Adipocyte (in vitro differentiated cells): ENCODE data around the gene CSTPP1.
"Not testable (repeated sequence)": the region's sequence is repeated elsewhere in the genome, so short reads cannot be mapped to it uniquely, and the experiment has no call there.

Experiments used
- DNase-seq: peaks from one replicate; pipeline ENCODE4 v3.0.0-alpha.2; 2015; ENCODE audit warnings: low read depth
- H3K27me3 ChIP-seq: replicated peaks from 2 replicates; pipeline ENCODE4 v1.7.0; 2013; ENCODE audit warnings: mild to moderate bottlenecking, low read length, moderate library complexity; ENCODE audit not compliant: control insufficient read depth, insufficient read depth
- H3K36me3 ChIP-seq: 2 replicates; pipeline ENCODE4 v1.7.0; 2013; ENCODE audit warnings: low read length, mild to moderate bottlenecking, moderate library complexity; ENCODE audit not compliant: control insufficient read depth, insufficient read depth, severe bottlenecking
- H3K4me1 ChIP-seq: 2 replicates; pipeline ENCODE4 v1.7.0; 2013; ENCODE audit warnings: mild to moderate bottlenecking, low read length, moderate library complexity; ENCODE audit not compliant: control insufficient read depth, insufficient read depth
- H3K4me3 ChIP-seq: 2 replicates; pipeline ENCODE4 v1.7.0; 2013; ENCODE audit warnings: mild to moderate bottlenecking, low read length, moderate library complexity
- H3K9ac ChIP-seq: 2 replicates; pipeline ENCODE4 v1.7.0; 2013; ENCODE audit warnings: mild to moderate bottlenecking, low read length, moderate library complexity
- H3K9me3 ChIP-seq: 2 replicates; pipeline ENCODE4 v1.7.0; 2013; ENCODE audit warnings: mild to moderate bottlenecking, low read length, moderate library complexity; ENCODE audit not compliant: control insufficient read depth

Gene CSTPP1

GRCh38 chr11:47186700-47187695 is 250.4 kb downstream of the CSTPP1 start:
- H3K9ac ChIP-seq, result peak overlapping the region; percentile 9
- H3K9me3 ChIP-seq, result no peaks in the 10 kb centered on the region
- H3K36me3 ChIP-seq, result no peaks in the 10 kb centered on the region
- peaks cover 30% of the 10 kb centered on the region for H3K4me1 ChIP-seq
- peak overlapping the region; percentile 72 for H3K4me3 ChIP-seq
- H3K27me3 ChIP-seq, result no peaks in the 10 kb centered on the region
- peak; percentile 70 for DNase-seq

GRCh38 chr11:47187723-47188122 is 251.2 kb downstream of the CSTPP1 start:
- Histone ChIP-seq H3K36me3 (no peaks in the 10 kb centered on the region), H3K27me3 (no peaks in the 10 kb centered on the region), H3K9ac (no peak overlapping the region), H3K4me1 (peaks cover 30% of the 10 kb centered on the region), H3K4me3 (peak overlapping the region; percentile 72), H3K9me3 (no peaks in the 10 kb centered on the region)
- DNase-seq, result no peak

GRCh38 chr11:47188259-47188658 is 251.7 kb downstream of the CSTPP1 start:
- DNase-seq, result peak; percentile 58
- H3K9me3 ChIP-seq, result no peaks in the 10 kb centered on the region
- H3K4me3 ChIP-seq, result no peak overlapping the region
- H3K27me3 ChIP-seq, result no peaks in the 10 kb centered on the region
- H3K9ac ChIP-seq, result no peak overlapping the region
- H3K36me3 ChIP-seq, result no peaks in the 10 kb centered on the region
- H3K4me1 ChIP-seq, result peaks cover 30% of the 10 kb centered on the region

GRCh38 chr11:47189100-47189834 is 252.7 kb downstream of the CSTPP1 start:
- H3K9me3 ChIP-seq, result no peaks in the 10 kb centered on the region
- no peak overlapping the region for H3K9ac ChIP-seq
- H3K27me3 ChIP-seq, result no peaks in the 10 kb centered on the region
- peaks cover 26% of the 10 kb centered on the region for H3K4me1 ChIP-seq
- peak; percentile 88 for DNase-seq
- H3K36me3 ChIP-seq, result no peaks in the 10 kb centered on the region
- no peak overlapping the region for H3K4me3 ChIP-seq

- H3K4me1 ChIP-seq, result peaks cover 12% of the 10 kb centered on the region
- H3K4me3 ChIP-seq, H3K9me3 ChIP-seq, H3K36me3 ChIP-seq, H3K27me3 ChIP-seq, H3K9ac ChIP-seq: not testable (repeated sequence)
- DNase-seq, result peak; percentile 7
Observed at GRCh38 chr11:47191137-47191536, 254.6 kb downstream of the CSTPP1 start.

- no peak overlapping the region for H3K9ac ChIP-seq
- H3K27me3 ChIP-seq, result no peaks in the 10 kb centered on the region
- peaks cover 6% of the 10 kb centered on the region for H3K4me1 ChIP-seq
- H3K36me3 ChIP-seq, result no peaks in the 10 kb centered on the region
- H3K9me3 ChIP-seq, result no peaks in the 10 kb centered on the region
- no peak for DNase-seq
- H3K4me3 ChIP-seq, result no peak overlapping the region
Observed at GRCh38 chr11:47192111-47192510, 255.6 kb downstream of the CSTPP1 start.

- peaks cover 16% of the 10 kb centered on the region for H3K27me3 ChIP-seq
- not testable (repeated sequence) for H3K9me3 ChIP-seq, H3K4me3 ChIP-seq, H3K9ac ChIP-seq, H3K4me1 ChIP-seq, H3K36me3 ChIP-seq, DNase-seq
Observed at GRCh38 chr11:47198161-47198560, 261.6 kb downstream of the CSTPP1 start.

- Histone ChIP-seq H3K9me3 (no peaks in the 10 kb centered on the region), H3K4me1 (peaks cover 10% of the 10 kb centered on the region), H3K4me3 (no peak overlapping the region), H3K36me3 (no peaks in the 10 kb centered on the region), H3K9ac (no peak overlapping the region), H3K27me3 (peaks cover 16% of the 10 kb centered on the region)
- DNase-seq, result no peak
Observed at GRCh38 chr11:47201015-47201414, 264.5 kb downstream of the CSTPP1 start.

GRCh38 chr11:47202576-47202975 is 266.0 kb downstream of the CSTPP1 start:
- no peaks in the 10 kb centered on the region for H3K36me3 ChIP-seq
- no peaks in the 10 kb centered on the region for H3K9me3 ChIP-seq
- H3K27me3 ChIP-seq, result peaks cover 16% of the 10 kb centered on the region
- no peak for DNase-seq
- H3K9ac ChIP-seq, result no peak overlapping the region
- H3K4me3 ChIP-seq, result no peak overlapping the region
- peaks cover 10% of the 10 kb centered on the region for H3K4me1 ChIP-seq

- peak; percentile 75 for DNase-seq
- H3K4me1 ChIP-seq, result peaks cover 10% of the 10 kb centered on the region
- H3K9me3 ChIP-seq, result no peaks in the 10 kb centered on the region
- H3K36me3 ChIP-seq, result no peaks in the 10 kb centered on the region
- no peak overlapping the region for H3K9ac ChIP-seq
- no peak overlapping the region for H3K4me3 ChIP-seq
- H3K27me3 ChIP-seq, result peaks cover 16% of the 10 kb centered on the region
Observed at GRCh38 chr11:47204637-47204989, 268.1 kb downstream of the CSTPP1 start.

GRCh38 chr11:47206577-47206976 is 270.0 kb downstream of the CSTPP1 start:
- H3K9ac ChIP-seq, H3K9me3 ChIP-seq, H3K36me3 ChIP-seq, DNase-seq, H3K4me3 ChIP-seq, H3K4me1 ChIP-seq: not testable (repeated sequence)
- H3K27me3 ChIP-seq, result peaks cover 12% of the 10 kb centered on the region
